NB4 (cell line): ENCODE measurements around the gene GLRA3.

Experiments
- POLR2A ChIP-seq: IDR thresholded peaks from 2 replicates; pipeline ENCODE4 v1.6.1; 2011; ENCODE audit warnings: mild to moderate bottlenecking; ENCODE audit not compliant: insufficient read length; ENCODE audit errors: extremely low read depth
- TF ChIP-seq, protein P1 (sequence below): IDR thresholded peaks from one replicate; pipeline ENCODE4 v1.5.1; 2012; ENCODE audit warnings: low read depth, low read length

DNA sequence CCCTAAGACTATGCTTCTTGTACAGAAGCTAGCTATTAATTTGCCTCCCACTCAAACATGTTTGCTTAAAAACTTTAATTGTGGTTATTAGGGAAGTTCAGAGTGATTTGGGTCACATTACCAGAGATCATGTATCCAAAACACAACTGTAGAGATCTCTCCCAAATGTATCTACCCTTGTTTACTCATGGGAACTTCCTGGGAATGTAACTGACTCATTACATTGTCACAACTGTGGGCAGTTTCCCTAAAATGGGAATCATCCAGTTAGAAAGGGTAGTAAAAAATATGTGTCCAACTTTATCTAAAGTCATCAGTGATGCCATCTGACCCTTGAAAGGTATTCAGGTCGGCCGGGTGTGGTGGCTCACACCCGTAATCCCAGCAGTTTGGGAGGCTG lies 40.3 kb upstream of the GLRA3 start:
- TF ChIP-seq, protein P1, sequence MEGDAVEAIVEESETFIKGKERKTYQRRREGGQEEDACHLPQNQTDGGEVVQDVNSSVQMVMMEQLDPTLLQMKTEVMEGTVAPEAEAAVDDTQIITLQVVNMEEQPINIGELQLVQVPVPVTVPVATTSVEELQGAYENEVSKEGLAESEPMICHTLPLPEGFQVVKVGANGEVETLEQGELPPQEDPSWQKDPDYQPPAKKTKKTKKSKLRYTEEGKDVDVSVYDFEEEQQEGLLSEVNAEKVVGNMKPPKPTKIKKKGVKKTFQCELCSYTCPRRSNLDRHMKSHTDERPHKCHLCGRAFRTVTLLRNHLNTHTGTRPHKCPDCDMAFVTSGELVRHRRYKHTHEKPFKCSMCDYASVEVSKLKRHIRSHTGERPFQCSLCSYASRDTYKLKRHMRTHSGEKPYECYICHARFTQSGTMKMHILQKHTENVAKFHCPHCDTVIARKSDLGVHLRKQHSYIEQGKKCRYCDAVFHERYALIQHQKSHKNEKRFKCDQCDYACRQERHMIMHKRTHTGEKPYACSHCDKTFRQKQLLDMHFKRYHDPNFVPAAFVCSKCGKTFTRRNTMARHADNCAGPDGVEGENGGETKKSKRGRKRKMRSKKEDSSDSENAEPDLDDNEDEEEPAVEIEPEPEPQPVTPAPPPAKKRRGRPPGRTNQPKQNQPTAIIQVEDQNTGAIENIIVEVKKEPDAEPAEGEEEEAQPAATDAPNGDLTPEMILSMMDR = no peak
- TF ChIP-seq POLR2A = no peak
